NB4 (cell line): ENCODE results near the gene DPP4.

Experiments used
- CTCF ChIP-seq: IDR thresholded peaks from one replicate; pipeline ENCODE4 v1.5.1; 2012; ENCODE audit warnings: low read depth, low read length
- MAX ChIP-seq: IDR thresholded peaks from 2 replicates; pipeline ENCODE4 v1.6.1; 2011; ENCODE audit warnings: low read depth, low read length
- MYC ChIP-seq: IDR thresholded peaks from 2 replicates; pipeline ENCODE4 v1.6.1; 2011; ENCODE audit warnings: low read depth, low read length
- POLR2A ChIP-seq: IDR thresholded peaks from 2 replicates; pipeline ENCODE4 v1.6.1; 2011; ENCODE audit warnings: mild to moderate bottlenecking; ENCODE audit not compliant: insufficient read length; ENCODE audit errors: extremely low read depth

- TF ChIP-seq CTCF (no peak), POLR2A (no peak), MAX (no peak), MYC (no peak)
Observed at GRCh38 chr2:162053808-162054155, 20.2 kb downstream of the DPP4 start.
